A172 (cell line): ENCODE results near the gene CALN1. TPM values are rescaled to one million over a fixed set of nuclear protein-coding genes. Genes with fewer than 3 reads are reported as not detected.
A peak's percentile ranks its signal among the peaks of the same experiment; 100 is the strongest.
"Not testable (repeated sequence)": the region's sequence is repeated elsewhere in the genome, so short reads cannot be mapped to it uniquely, and the experiment has no call there.

Experiments
- DNase-seq: peaks from one replicate; pipeline ENCODE4 v3.0.0-alpha.2; 2015; ENCODE audit warnings: low spot score
- total RNA-seq: library from RNA; depleted of rRNA; stranded (reverse); fragments of >200 nt; shearing (Covaris generic); gene quantifications from 2 replicates; pipeline ENCODE4 v1.2.3, GENCODE V29; 2014

The CALN1 gene
- total RNA-seq, 1 experiment from 2014 or later, result not detected

DNA sequence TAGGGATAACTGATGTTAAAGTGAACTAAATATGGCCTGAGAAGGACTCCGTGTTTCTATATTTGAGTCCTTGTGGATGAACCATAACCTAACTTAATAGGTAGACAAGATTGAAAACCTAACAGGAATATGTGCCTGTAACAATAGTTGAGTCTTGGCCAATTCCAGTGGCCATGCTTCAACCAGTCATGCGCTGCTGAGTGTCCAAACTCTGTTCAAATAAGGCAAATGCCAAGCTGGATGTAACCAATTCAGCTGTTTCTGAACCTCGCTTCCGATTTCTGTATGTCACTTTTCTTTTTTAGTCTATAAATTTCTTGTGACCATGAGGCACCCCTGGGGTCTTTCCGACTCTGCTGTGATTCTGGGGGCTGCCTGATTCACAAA is 672.0 kb downstream of the CALN1 start:
- no peak for DNase-seq

- no peak for DNase-seq
These were observed 672.5 kb downstream of the CALN1 start for GRCh38 chr7:71739520-71740173.

DNA sequence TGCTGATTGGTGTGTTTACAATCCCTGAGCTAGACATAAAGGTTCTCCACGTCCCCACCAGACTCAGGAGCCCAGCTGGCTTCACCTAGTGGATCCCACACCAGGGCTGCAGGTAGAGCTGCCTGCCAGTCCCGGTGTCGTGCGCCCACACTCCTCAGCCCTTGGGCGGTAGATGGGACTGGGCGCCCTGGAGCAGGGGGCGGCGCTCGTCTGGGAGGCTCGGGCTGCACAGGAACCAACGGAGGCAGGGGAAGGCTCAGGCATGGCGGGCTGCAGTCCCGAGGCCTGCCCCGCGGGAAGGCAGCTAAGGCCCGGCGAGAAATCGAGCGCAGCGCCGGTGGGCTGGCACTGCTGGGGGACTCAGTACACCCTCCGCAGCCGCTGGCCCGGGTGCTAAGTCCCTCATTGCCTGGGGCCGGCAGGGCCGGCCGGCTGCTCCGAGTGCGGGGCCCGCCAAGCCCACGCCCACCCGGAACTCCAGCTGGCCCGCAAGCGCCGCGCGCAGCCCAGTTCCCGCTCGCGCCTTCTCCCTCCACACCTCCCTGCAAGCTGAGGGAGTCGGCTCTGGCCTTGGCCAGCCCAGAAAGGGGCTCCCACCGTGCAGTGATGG is 674.1 kb downstream of the CALN1 start:
- not testable (repeated sequence) for DNase-seq

DNA sequence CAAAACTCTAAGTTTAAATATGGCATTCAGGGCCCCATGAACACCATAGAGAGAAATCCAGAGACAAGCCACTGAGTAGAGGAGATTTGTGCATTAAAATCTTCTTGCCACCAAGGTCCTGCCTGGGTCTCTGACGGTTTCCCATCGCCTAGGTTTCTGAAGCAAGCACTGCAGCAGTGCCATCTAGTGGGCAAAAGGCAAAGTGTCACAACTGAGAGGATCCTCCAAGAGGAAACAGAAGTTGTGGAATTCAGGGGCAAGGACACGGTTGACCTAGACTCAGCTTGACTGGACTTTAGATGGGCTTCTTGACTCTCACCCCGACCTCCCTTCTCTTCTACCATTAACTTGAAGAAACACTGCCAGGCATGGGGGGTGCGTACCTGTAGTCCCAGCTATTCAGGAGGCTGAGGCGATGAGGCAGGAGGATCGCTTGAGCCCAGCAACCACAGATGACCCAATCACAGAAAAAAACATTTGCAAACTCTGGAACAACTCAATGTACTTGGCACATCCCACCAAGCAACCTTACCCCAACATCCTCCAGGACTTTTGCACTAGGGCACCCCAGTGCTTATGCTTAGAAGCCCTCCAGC is 676.1 kb downstream of the CALN1 start:
- peak; percentile 59 for DNase-seq

DNA sequence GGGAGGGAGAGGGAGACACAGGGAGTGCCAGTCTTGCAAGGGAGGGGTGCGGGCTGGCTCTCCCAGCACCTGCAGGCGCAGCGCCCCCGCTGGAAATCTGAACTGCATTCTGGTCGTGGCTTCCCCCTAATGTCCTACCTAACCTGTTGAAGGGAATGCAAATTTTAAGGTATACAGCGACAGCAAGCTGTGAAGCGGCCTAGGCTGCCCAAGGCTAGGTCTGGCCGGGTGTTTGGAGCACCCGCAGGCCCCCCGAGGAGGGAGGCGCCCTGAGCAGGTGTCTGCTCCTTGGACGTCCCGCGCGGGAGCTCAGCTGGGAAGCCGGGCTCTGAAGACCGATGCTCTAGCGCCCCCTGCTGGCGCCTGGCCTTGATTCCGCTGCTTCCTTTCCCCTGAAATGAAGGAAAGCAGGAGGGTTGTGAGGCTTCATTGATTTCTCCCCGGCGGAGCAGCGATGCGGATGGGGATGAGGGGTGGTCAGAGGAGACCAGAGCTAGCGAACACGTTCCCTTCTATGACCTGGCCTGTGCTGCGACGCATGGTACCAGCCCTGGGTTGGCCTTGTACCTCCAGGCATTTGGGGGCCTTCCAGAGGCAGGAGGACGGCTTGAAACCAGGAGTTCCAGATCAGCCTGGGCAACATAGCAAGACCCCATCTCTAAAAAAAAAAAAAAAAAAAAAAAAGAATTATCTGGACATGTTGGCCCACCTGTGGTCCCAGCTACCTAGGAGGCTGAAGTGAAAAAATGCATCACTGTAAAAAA is 678.8 kb downstream of the CALN1 start:
- DNase-seq, result peak; percentile 63

GRCh38 chr7:71731740-71732139 is 680.4 kb downstream of the CALN1 start:
- DNase-seq, result no peak
